ENCODE measurements around the gene PRAMEF27. TPM values are rescaled to one million over a fixed set of nuclear protein-coding genes. Genes with fewer than 3 reads are reported as not detected.
"Not testable (repeated sequence)": the region's sequence is repeated elsewhere in the genome, so short reads cannot be mapped to it uniquely, and the experiment has no call there.

The PRAMEF27 gene
- polyA plus RNA-seq (2011; rRNA removed) (not detected in 2 replicates), polyA minus RNA-seq (2011; rRNA and poly(A)+ RNA removed) (not detected in 2 replicates)

DNA sequence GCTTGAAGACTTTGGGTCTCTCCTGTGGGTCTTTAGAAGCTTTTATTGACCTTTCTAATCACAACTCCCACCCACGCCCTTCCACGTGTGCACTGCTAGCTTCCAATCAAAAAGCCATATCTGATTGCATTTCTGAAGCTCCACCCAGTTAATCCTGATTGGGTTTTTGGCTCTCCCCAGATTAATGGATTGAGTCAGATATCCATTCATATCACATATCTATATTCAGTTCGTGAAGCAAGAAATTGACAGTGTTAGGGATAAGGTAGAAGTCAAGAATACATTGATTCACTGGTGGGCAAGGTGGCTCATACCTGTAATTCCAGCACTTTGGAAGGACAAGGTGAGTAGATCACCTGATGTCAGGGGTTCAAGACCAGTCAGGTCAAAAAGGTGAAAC, at the start of gene PRAMEF27:
PRAMEF27 (minus strand) TSS at position 101 of the 400 bp plus-strand sequence. CDS start 2,916 bp downstream, outside the sequence.
- H3K27ac ChIP-seq (ENCODE audit: low read depth, low read length); POLR2A ChIA-PET; CTCF ChIA-PET: not testable (repeated sequence)

DNA sequence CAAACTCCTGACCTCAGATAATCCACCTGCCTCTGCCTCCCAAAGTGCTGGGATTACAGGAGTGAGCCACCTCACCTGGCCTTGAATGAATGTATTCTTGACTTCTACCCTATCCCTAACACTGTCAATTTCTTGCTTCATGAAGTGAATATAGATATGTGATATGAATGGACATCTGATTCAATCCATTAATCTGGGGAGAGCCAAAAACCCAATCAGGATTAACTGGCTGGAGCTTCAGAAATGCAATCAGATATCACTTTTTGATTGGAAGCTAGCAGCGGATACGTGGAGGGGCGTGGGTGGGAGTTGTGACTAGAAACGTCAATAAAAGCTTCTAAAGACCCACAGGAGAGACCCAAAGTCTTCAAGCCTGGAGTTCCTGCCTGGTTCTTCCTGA, 14.1 kb upstream of the PRAMEF27 start, which contains the start of gene PRAMEF25:
PRAMEF25 (plus strand) TSS at position 301 of the 400 bp plus-strand sequence. CDS start 2,920 bp downstream, outside the sequence.
- DNase-seq (ENCODE audit: low read depth, low spot score); H3K9me3 ChIP-seq (ENCODE audit: control insufficient read depth, insufficient read depth, low read length); H3K27ac ChIP-seq (ENCODE audit: low read depth, low read length); CTCF ChIA-PET; H3K27me3 ChIP-seq (ENCODE audit: control insufficient read depth, insufficient read depth, low read length); H3K4me3 ChIP-seq (ENCODE audit: low read depth, low read length); POLR2A ChIA-PET: not testable (repeated sequence)

More for the DNA sequence above, at the start of gene PRAMEF27:
- H3K27me3 ChIP-seq (ENCODE audit: control insufficient read depth, insufficient read depth, low read length); DNase-seq (ENCODE audit: low read depth, low spot score); H3K9me3 ChIP-seq (ENCODE audit: control insufficient read depth, insufficient read depth, low read length); H3K4me3 ChIP-seq (ENCODE audit: low read depth, low read length): not testable (repeated sequence)

DNA sequence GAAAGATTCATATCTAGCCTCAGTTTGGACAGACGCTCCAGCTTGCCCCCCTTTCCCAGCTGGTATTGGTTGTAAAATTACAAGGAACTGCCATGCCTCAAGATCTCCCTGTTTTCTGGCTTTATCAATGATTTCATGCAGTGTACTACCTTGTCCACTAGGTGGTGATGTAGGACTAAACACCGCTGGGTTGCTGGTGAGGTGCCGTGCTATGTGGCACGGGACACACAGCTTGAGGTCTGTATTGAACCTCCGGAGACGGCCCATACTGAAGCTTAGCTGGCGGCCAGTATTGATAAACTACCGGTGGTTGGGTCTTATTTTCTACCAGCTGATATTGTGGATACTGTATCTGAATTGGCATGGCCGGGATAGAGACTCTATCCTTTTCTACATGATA, 36.5 kb downstream of the PRAMEF27 start:
- H3K27me3 ChIP-seq (ENCODE audit: control insufficient read depth, insufficient read depth, low read length); H3K9me3 ChIP-seq (ENCODE audit: control insufficient read depth, insufficient read depth, low read length); DNase-seq (ENCODE audit: low read depth, low spot score); POLR2A ChIA-PET; H3K27ac ChIP-seq (ENCODE audit: low read depth, low read length); CTCF ChIA-PET; H3K4me3 ChIP-seq (ENCODE audit: low read depth, low read length): not testable (repeated sequence)

DNA sequence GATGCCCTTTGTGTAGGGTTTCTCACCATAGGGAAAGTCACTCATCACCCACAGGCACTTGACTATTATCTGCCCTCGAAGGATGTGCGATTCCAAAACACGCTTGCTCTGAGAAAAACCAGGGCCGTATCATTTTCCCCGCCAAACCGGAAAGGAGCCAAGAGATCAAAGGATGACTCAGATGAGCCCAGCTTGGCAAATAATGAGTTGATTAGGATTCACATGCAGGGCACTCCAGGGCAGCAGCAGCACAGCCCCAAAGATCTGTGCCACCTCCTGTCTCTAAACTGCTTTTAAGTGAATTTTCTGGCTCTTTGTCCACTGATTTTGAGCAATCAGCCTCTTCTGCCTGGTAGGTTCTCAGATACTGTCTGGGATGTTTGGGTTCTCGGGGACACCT, 44.4 kb downstream of the PRAMEF27 start:
- H3K4me3 ChIP-seq (ENCODE audit: low read depth, low read length); H3K9me3 ChIP-seq (ENCODE audit: control insufficient read depth, insufficient read depth, low read length); H3K27me3 ChIP-seq (ENCODE audit: control insufficient read depth, insufficient read depth, low read length); CTCF ChIA-PET; DNase-seq (ENCODE audit: low read depth, low spot score); POLR2A ChIA-PET; H3K27ac ChIP-seq (ENCODE audit: low read depth, low read length): not testable (repeated sequence)

DNA sequence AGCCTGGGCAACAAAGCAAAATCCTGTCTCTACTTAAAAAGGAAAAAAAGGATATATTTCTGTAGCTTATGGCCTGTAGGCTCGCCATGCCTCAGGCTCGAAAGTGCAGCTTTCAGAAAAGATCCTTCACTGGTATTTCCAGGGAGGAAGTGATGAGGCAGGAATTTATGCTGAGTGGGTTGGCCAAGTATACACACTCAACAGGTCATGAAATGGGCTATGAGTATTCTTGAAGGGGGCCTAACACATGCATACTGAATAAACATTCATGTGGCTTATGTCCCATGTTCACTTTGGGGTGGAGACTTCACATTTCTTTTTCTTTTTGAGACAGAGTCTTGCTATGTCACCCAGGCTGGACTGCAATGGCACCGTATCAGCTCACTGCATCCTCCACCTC, 47.0 kb downstream of the PRAMEF27 start:
- DNase-seq (ENCODE audit: low read depth, low spot score); H3K27ac ChIP-seq (ENCODE audit: low read depth, low read length); H3K27me3 ChIP-seq (ENCODE audit: control insufficient read depth, insufficient read depth, low read length); POLR2A ChIA-PET; CTCF ChIA-PET; H3K9me3 ChIP-seq (ENCODE audit: control insufficient read depth, insufficient read depth, low read length); H3K4me3 ChIP-seq (ENCODE audit: low read depth, low read length): not testable (repeated sequence)

DNA sequence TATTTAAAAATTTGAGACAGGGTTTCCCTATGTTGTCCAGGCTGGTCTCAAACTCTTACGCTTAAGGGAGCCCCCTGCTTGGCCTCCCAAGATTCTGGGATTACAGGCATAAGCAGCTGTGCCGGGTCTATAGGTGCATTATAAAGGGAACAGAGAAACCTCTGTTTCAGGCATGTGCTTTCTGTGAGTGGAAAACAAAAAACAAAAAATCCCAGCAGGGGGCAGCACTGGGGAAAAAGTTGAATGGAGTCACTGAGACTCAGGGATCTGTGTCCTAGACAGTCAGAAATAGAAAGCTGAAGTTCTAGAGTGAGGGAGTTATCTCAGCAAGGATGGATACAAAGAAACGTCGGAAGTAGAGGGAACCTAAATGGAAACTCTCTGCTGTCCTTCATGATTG, 50.6 kb downstream of the PRAMEF27 start:
- H3K27ac ChIP-seq (ENCODE audit: low read depth, low read length); POLR2A ChIA-PET; DNase-seq (ENCODE audit: low read depth, low spot score); CTCF ChIA-PET; H3K4me3 ChIP-seq (ENCODE audit: low read depth, low read length); H3K27me3 ChIP-seq (ENCODE audit: control insufficient read depth, insufficient read depth, low read length); H3K9me3 ChIP-seq (ENCODE audit: control insufficient read depth, insufficient read depth, low read length): not testable (repeated sequence)

Other genes with a start within 250 kb of the PRAMEF27 start
- not detected in 2 replicates for gene PRAMEF11, start 225.2 kb downstream of the PRAMEF27 start, polyA plus RNA-seq (2011; rRNA removed)
- not detected in 2 replicates for gene HNRNPCL1, start 207.9 kb downstream of the PRAMEF27 start, polyA plus RNA-seq (2011; rRNA removed)
- gene PRAMEF2, start 199.5 kb downstream of the PRAMEF27 start, polyA plus RNA-seq (2011; rRNA removed): not detected in 2 replicates
- gene PRAMEF4, start 170.4 kb downstream of the PRAMEF27 start, polyA plus RNA-seq (2011; rRNA removed): not detected in 2 replicates
- gene PRAMEF10, start 158.3 kb downstream of the PRAMEF27 start, polyA plus RNA-seq (2011; rRNA removed): not detected in 2 replicates
- gene PRAMEF7, start 140.0 kb downstream of the PRAMEF27 start, polyA plus RNA-seq (2011; rRNA removed): not detected in 2 replicates
- not detected in 2 replicates for gene PRAMEF6, start 109.0 kb downstream of the PRAMEF27 start, polyA plus RNA-seq (2011; rRNA removed)
- not detected in 2 replicates for gene HNRNPCL3, start 4.2 kb upstream of the PRAMEF27 start, polyA plus RNA-seq (2011; rRNA removed)
- not detected in 2 replicates for gene PRAMEF25, start 14.2 kb upstream of the PRAMEF27 start, polyA plus RNA-seq (2011; rRNA removed)
- gene HNRNPCL2, start 60.3 kb upstream of the PRAMEF27 start, polyA plus RNA-seq (2011; rRNA removed): not detected in 2 replicates
- gene PRAMEF26, start 99.4 kb upstream of the PRAMEF27 start, polyA plus RNA-seq (2011; rRNA removed): not detected in 2 replicates
- not detected in 2 replicates for gene HNRNPCL4, start 109.1 kb upstream of the PRAMEF27 start, polyA plus RNA-seq (2011; rRNA removed)
- gene PRAMEF9, start 115.3 kb upstream of the PRAMEF27 start, polyA plus RNA-seq (2011; rRNA removed): not detected in 2 replicates
- not detected in 2 replicates for gene PRAMEF13, start 144.8 kb upstream of the PRAMEF27 start, polyA plus RNA-seq (2011; rRNA removed)
- not detected in 2 replicates for gene PRAMEF18, start 169.6 kb upstream of the PRAMEF27 start, polyA plus RNA-seq (2011; rRNA removed)
- gene PRAMEF5, start 197.6 kb upstream of the PRAMEF27 start, polyA plus RNA-seq (2011; rRNA removed): not detected in 2 replicates
- not detected in 2 replicates for gene PRAMEF8, start 228.6 kb upstream of the PRAMEF27 start, polyA plus RNA-seq (2011; rRNA removed)
- gene PRAMEF33, start 247.0 kb upstream of the PRAMEF27 start, polyA plus RNA-seq (2011; rRNA removed): not detected in 2 replicates

Measured in AG04450 (cell line).